HCT116 (cell line): ENCODE measurements around the gene TDRD9. TPM values are rescaled to one million over a fixed set of nuclear protein-coding genes. Genes with fewer than 3 reads are reported as not detected.

Experiments
- ATAC-seq: fragments of 200-7000 bp; cut with Tn5 transposase; 2 replicates; pipeline ENCODE4 v1.9.1; 2020; ENCODE audit warnings: mild to moderate bottlenecking, moderate library complexity
- BruUV-seq: library from RNA; stranded (reverse); fragments of 400-500 nt; replicated peaks from 2 replicates; lab custom pipeline; 2021; lab: Mats Ljungman, UMichigan
- CTCF ChIA-PET: fragments of 300-600 bp; sonication (Branson Sonifier 250); formaldehyde crosslinking; loops from one replicate; lab custom pipeline; 2021; ENCODE audit warnings: antibody characterized with exemption; lab: Charles Lee
- POLR2A ChIA-PET: fragments of 300-600, 350-600 bp; sonication (Branson Sonifier 250); formaldehyde crosslinking; loops from one replicate; lab custom pipeline; 2021; ENCODE audit warnings: antibody characterized with exemption; lab: Charles Lee
- RAD21 ChIA-PET, 2 experiments: fragments of 300-600 bp; sonication (Branson Sonifier 250); formaldehyde crosslinking; loops; one replicate each; lab custom pipeline; 2023; ENCODE audit warnings: low total read pairs in 2 of 2; ENCODE audit not compliant: uncharacterized antibody in 2 of 2, unreplicated experiment in 2 of 2, low non-redundant PET in 1 of 2; lab: Charles Lee
- DNase-seq: peaks from one replicate; pipeline ENCODE4 v3.0.0-alpha.2; 2010; ENCODE audit warnings: low read depth, low spot score
- H2AFZ ChIP-seq: fragments of 200-600 bp; shearing (Covaris generic), sonication (generic); 2 replicates; pipeline ENCODE4 v1.6.1; 2017; ENCODE audit warnings: low read depth, mixed run types, mixed read lengths, antibody characterized with exemption, low read length; ENCODE audit not compliant: poor library complexity, severe bottlenecking
- H3K27ac ChIP-seq: 2 replicates; pipeline ENCODE4 v1.5.1; 2012; ENCODE audit warnings: low read depth, low read length
- H3K27me3 ChIP-seq: fragments of 200-600 bp; sonication (generic); 2 replicates; pipeline ENCODE4 v1.6.1; 2016; ENCODE audit warnings: mixed run types, low read length, mixed read lengths; ENCODE audit not compliant: insufficient read depth
- H3K36me3 ChIP-seq, 2 experiments: fragments of 200-500 bp in 1 of 2; fragments of 200-600 bp in 1 of 2; sonication (Bioruptor generic) in 1 of 2; sonication (generic) in 1 of 2; 2 replicates each; pipeline versions ENCODE4 v1.5.1 to v1.6.1; 2014 to 2016; ENCODE audit warnings: low read length in 2 of 2, inconsistent platforms in 1 of 2, mixed read lengths in 1 of 2, mixed run types in 1 of 2; ENCODE audit not compliant: insufficient read depth in 2 of 2, control insufficient read depth in 1 of 2
- H3K4me1 ChIP-seq, 2 experiments: fragments of 200-600 bp in 1 of 2; sonication (generic) in 1 of 2; 2 replicates each; pipeline versions ENCODE4 v1.5.1 to v1.6.1; 2012 to 2017; ENCODE audit warnings: low read length in 2 of 2, inconsistent platforms in 1 of 2, mild to moderate bottlenecking in 1 of 2, mixed read lengths in 1 of 2, mixed run types in 1 of 2, moderate library complexity in 1 of 2; ENCODE audit not compliant: insufficient read depth in 2 of 2, control insufficient read depth in 1 of 2
- H3K4me2 ChIP-seq: fragments of 200-600 bp; sonication (generic); 2 replicates; pipeline ENCODE4 v1.6.1; 2017; ENCODE audit warnings: mixed run types, low read length, mixed read lengths
- H3K4me3 ChIP-seq, 2 experiments: fragments of 200-600 bp in 1 of 2; sonication (generic) in 1 of 2; replicated peaks in 1 of 2; 2 replicates each; pipeline ENCODE4 v1.5.1; 2011 to 2016; ENCODE audit warnings: low read length in 2 of 2, control low read depth in 1 of 2, low read depth in 1 of 2, mild to moderate bottlenecking in 1 of 2, mixed read lengths in 1 of 2, mixed run types in 1 of 2
- H3K79me2 ChIP-seq: fragments of 200-600 bp; sonication (generic); 2 replicates; pipeline ENCODE4 v1.6.1; 2017; ENCODE audit warnings: mild to moderate bottlenecking, mixed run types, low read length, moderate library complexity, mixed read lengths; ENCODE audit not compliant: insufficient read depth
- H3K9ac ChIP-seq: fragments of 200-600 bp; sonication (generic); 2 replicates; pipeline ENCODE4 v1.6.1; 2016; ENCODE audit warnings: low read length, mixed read lengths
- H3K9me2 ChIP-seq: fragments of 200-600 bp; sonication (generic), shearing (Covaris generic); 2 replicates; pipeline ENCODE4 v1.6.1; 2017; ENCODE audit warnings: mixed run types, mild to moderate bottlenecking, moderate library complexity; ENCODE audit not compliant: insufficient read depth
- H3K9me3 ChIP-seq, 2 experiments: fragments of 200-500 bp in 1 of 2; fragments of 200-600 bp in 1 of 2; sonication (Bioruptor generic) in 1 of 2; sonication (generic) in 1 of 2; 2 replicates each; pipeline ENCODE4 v1.6.1; 2014 to 2017; ENCODE audit warnings: low read length in 2 of 2, mixed read lengths in 2 of 2, inconsistent platforms in 1 of 2, low read depth in 1 of 2, mild to moderate bottlenecking in 1 of 2, mixed run types in 1 of 2, moderate library complexity in 1 of 2; ENCODE audit not compliant: control insufficient read depth in 1 of 2, insufficient read depth in 1 of 2
- H4K20me1 ChIP-seq: fragments of 200-600 bp; sonication (generic), shearing (Covaris generic); 2 replicates; pipeline ENCODE4 v1.6.1; 2017; ENCODE audit warnings: mixed run types, mild to moderate bottlenecking, moderate library complexity; ENCODE audit not compliant: insufficient read depth
- CEBPB ChIP-seq: IDR thresholded peaks from 2 replicates; pipeline ENCODE4 v1.6.1; 2012; ENCODE audit warnings: low read depth
- EGR1 ChIP-seq: IDR thresholded peaks from 2 replicates; pipeline ENCODE4 v1.6.1; 2012; ENCODE audit warnings: low read depth
- EZH2 ChIP-seq: fragments of 200-600 bp; sonication (generic); IDR thresholded peaks from 2 replicates; pipeline ENCODE4 v1.6.1; 2017; ENCODE audit warnings: antibody characterized with exemption, mixed run types
- FOSL1 ChIP-seq: IDR thresholded peaks from 2 replicates; pipeline ENCODE4 v1.6.1; 2012; ENCODE audit warnings: low read depth
- JUND ChIP-seq: IDR thresholded peaks from 2 replicates; pipeline ENCODE4 v1.6.1; 2012
- POLR2AphosphoS5 ChIP-seq: IDR thresholded peaks from 2 replicates; pipeline ENCODE4 v1.6.1; 2011; ENCODE audit warnings: mild to moderate bottlenecking, low read depth, low read length, moderate library complexity
- SIN3A ChIP-seq: IDR thresholded peaks from 2 replicates; pipeline ENCODE4 v1.6.1; 2012; ENCODE audit warnings: low read depth
- YY1 ChIP-seq: IDR thresholded peaks from 2 replicates; pipeline ENCODE4 v1.6.1; 2011; ENCODE audit warnings: low read length, low read depth, moderate library complexity, mild to moderate bottlenecking; ENCODE audit not compliant: insufficient replicate concordance; ENCODE audit errors: extremely low read depth
- intact Hi-C: fragments of 100-400 bp; cut with micrococcal nuclease; formaldehyde crosslinking; loops from 2 replicates; pipeline ENCODE4 v1.10.0; 2022
- total RNA-seq: library from RNA; stranded (reverse); gene quantifications from one replicate; pipeline ENCODE4 v1.2.1, GENCODE V29; 2021; ENCODE audit not compliant: unreplicated experiment
- TF ChIP-seq, protein P1 (sequence below): IDR thresholded peaks from 2 replicates; pipeline ENCODE4 v1.6.1; 2012
- TF ChIP-seq, protein P2 (sequence below), 3 experiments: fragments of 200-600 bp in 1 of 3; sonication (generic) in 1 of 3; IDR thresholded peaks in 2 of 3; conservative IDR thresholded peaks in 1 of 3; 2 replicates each; pipeline ENCODE4 v1.5.1; 2012 to 2017; ENCODE audit warnings: low read depth in 2 of 3, low read length in 2 of 3, antibody characterized with exemption in 1 of 3, borderline replicate concordance in 1 of 3, control low read depth in 1 of 3, mild to moderate bottlenecking in 1 of 3, mixed read lengths in 1 of 3, mixed run types in 1 of 3, moderate library complexity in 1 of 3; ENCODE audit not compliant: insufficient read depth in 1 of 3
- TF ChIP-seq, protein P3 (sequence below): IDR thresholded peaks from 2 replicates; pipeline ENCODE4 v1.6.1; 2012; ENCODE audit warnings: low read depth

TDRD9 gene
- total RNA-seq, 1 experiment from 2014 or later, result not detected

DNA sequence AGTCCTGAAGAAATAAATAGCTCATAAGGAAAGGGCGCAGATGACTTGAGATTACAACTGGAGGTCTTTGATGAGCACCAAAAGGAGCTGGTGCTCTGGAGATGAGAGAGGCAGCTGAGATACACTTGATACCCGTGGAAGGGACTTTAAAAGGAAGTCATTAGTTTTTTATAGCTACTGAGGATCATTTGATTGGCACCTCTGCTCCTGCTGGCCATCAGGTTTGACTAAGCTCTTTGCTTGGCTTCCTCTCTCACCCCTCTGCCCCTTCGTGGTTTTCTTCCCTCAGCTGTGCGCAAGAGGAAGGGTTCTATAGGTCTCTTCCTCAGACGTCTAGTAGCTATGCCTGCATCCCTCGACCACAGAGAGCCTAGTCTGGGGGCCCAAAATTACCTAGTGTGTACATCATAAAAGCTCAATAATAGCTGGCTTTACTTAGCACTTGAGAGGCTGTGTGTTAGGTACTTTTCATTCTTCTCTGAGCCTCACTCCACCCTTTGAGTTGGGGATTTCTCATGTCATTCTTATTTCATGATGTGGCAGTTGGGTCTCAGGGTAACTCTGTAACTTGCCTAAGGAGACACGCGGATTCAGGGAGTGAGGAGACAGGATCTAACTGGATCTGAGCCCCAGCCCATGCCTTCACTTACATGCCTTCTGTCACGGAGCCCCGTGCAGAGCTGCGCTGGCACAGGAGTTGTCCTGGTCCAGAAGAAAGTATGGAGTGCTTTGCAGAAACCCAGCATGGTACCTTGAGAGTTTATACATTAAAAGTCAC lies 88.8 kb downstream of the TDRD9 start:
- BruUV-seq, result no TSS peak
- no peak overlapping the region for H2AFZ ChIP-seq

More for the DNA sequence above, 88.8 kb downstream of the TDRD9 start:
- H3K79me2 ChIP-seq, result no peaks in the 10 kb centered on the region
- no peak overlapping the region for H3K9ac ChIP-seq
- intact Hi-C loops, result no loop called here
- H3K27me3 ChIP-seq, result no peaks in the 10 kb centered on the region
- no peak overlapping the region for H3K27ac ChIP-seq
- no peaks in the 10 kb centered on the region for H3K9me3 ChIP-seq
- no peak for ATAC-seq
- TF ChIP-seq EZH2 (no peak), POLR2AphosphoS5 (no peak), FOSL1 (no peak), JUND (no peak), CEBPB (no peak), YY1 (no peak), EGR1 (no peak), SIN3A (no peak)
- TF ChIP-seq, protein P1, sequence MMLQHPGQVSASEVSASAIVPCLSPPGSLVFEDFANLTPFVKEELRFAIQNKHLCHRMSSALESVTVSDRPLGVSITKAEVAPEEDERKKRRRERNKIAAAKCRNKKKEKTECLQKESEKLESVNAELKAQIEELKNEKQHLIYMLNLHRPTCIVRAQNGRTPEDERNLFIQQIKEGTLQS, result no peak
- TF ChIP-seq, protein P2, sequence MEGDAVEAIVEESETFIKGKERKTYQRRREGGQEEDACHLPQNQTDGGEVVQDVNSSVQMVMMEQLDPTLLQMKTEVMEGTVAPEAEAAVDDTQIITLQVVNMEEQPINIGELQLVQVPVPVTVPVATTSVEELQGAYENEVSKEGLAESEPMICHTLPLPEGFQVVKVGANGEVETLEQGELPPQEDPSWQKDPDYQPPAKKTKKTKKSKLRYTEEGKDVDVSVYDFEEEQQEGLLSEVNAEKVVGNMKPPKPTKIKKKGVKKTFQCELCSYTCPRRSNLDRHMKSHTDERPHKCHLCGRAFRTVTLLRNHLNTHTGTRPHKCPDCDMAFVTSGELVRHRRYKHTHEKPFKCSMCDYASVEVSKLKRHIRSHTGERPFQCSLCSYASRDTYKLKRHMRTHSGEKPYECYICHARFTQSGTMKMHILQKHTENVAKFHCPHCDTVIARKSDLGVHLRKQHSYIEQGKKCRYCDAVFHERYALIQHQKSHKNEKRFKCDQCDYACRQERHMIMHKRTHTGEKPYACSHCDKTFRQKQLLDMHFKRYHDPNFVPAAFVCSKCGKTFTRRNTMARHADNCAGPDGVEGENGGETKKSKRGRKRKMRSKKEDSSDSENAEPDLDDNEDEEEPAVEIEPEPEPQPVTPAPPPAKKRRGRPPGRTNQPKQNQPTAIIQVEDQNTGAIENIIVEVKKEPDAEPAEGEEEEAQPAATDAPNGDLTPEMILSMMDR (IDR thresholded peaks at IDR 0.05 in 2 of 3, conservative IDR thresholded peaks at IDR 0.05 in 1 of 3; ENCODE audit: borderline replicate concordance in 1 of 3, insufficient read depth in 1 of 3, low read depth in 2 of 3, low read length in 2 of 3), result no peak
- TF ChIP-seq, protein P3, sequence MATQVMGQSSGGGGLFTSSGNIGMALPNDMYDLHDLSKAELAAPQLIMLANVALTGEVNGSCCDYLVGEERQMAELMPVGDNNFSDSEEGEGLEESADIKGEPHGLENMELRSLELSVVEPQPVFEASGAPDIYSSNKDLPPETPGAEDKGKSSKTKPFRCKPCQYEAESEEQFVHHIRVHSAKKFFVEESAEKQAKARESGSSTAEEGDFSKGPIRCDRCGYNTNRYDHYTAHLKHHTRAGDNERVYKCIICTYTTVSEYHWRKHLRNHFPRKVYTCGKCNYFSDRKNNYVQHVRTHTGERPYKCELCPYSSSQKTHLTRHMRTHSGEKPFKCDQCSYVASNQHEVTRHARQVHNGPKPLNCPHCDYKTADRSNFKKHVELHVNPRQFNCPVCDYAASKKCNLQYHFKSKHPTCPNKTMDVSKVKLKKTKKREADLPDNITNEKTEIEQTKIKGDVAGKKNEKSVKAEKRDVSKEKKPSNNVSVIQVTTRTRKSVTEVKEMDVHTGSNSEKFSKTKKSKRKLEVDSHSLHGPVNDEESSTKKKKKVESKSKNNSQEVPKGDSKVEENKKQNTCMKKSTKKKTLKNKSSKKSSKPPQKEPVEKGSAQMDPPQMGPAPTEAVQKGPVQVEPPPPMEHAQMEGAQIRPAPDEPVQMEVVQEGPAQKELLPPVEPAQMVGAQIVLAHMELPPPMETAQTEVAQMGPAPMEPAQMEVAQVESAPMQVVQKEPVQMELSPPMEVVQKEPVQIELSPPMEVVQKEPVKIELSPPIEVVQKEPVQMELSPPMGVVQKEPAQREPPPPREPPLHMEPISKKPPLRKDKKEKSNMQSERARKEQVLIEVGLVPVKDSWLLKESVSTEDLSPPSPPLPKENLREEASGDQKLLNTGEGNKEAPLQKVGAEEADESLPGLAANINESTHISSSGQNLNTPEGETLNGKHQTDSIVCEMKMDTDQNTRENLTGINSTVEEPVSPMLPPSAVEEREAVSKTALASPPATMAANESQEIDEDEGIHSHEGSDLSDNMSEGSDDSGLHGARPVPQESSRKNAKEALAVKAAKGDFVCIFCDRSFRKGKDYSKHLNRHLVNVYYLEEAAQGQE, result no peak
- no peaks in the 10 kb centered on the region for H3K9me2 ChIP-seq
- no peaks in the 10 kb centered on the region for H3K4me1 ChIP-seq
- H3K36me3 ChIP-seq, result no peaks in the 10 kb centered on the region
- H4K20me1 ChIP-seq, result no peaks in the 10 kb centered on the region
- no peak overlapping the region for H3K4me2 ChIP-seq
- no peak overlapping the region for H3K4me3 ChIP-seq
- ChIA-PET POLR2A (no interaction called here), CTCF (interaction anchor here (0.8 kb wide), 1 partner anchor 209 kb away, joined by 3 read pairs; no protein-coding TSS in a partner anchor), RAD21 (no interaction called here)
- no peak for DNase-seq
